ENCODE results near the gene EEF1G. TPM values are rescaled to one million over a fixed set of nuclear protein-coding genes. Genes with fewer than 3 reads are reported as not detected.

EEF1G gene
- total and polyA plus RNA-seq, 2 of the 13 experiments (the other 11 are each of a cell fraction or from before 2014, with no cell fraction given) = 1,787 to 2,144 TPM

GRCh38 chr11:62599069-62599696 is 25.5 kb upstream of the EEF1G start (continued):
- TF ChIP-seq ZBTB40 (IDR thresholded peaks at IDR 0.05) (no peak), ZBTB40 (CRISPR knock-in tag; IDR thresholded peaks at IDR 0.05) (no peak), SMARCE1 (IDR thresholded peaks at IDR 0.05; ENCODE audit: borderline replicate concordance) (no peak), ARID2 (CRISPR knock-in tag; IDR thresholded peaks at IDR 0.05; ENCODE audit: borderline replicate concordance) (no peak), ZNF260 (CRISPR knock-in tag; IDR thresholded peaks at IDR 0.05; ENCODE audit: borderline replicate concordance, low read depth) (no peak), ATM (IDR thresholded peaks at IDR 0.05; ENCODE audit: borderline replicate concordance) (no peak), STAT5B (CRISPR knock-in tag; IDR thresholded peaks at IDR 0.05) (no peak), SUZ12 (IDR thresholded peaks at IDR 0.05; ENCODE audit: low read depth, low read length) (no peak), MED1 (CRISPR knock-in tag; IDR thresholded peaks at IDR 0.05) (peak; percentile 71), ZNF34 (CRISPR knock-in tag; IDR thresholded peaks at IDR 0.05; ENCODE audit: borderline replicate concordance) (no peak), RCOR2 (CRISPR knock-in tag; IDR thresholded peaks at IDR 0.05) (no peak), SRY (CRISPR knock-in tag; IDR thresholded peaks at IDR 0.05) (no peak), MIXL1 (CRISPR knock-in tag; IDR thresholded peaks at IDR 0.05) (peak; percentile 53; the same call in 1 of the 2 replicates)

All from HepG2 (cell line).